Measurements from ENCODE around the gene MON1B. TPM values are rescaled to one million over a fixed set of nuclear protein-coding genes. Genes with fewer than 3 reads are reported as not detected.

Gene MON1B
- total and polyA plus RNA-seq, 2 of the 4 experiments (the other 2 are of a cell fraction): 5.2 to 19.2 TPM

- ChIA-PET POLR2A (ENCODE audit: unreplicated experiment) (no interaction called here), CTCF (no interaction called here)
- Histone ChIP-seq H2BK5ac (ENCODE audit: low read depth, low read length, poor library complexity, severe bottlenecking) (no peak overlapping the region), H3K36me3 (ENCODE audit: control insufficient read depth, insufficient read depth, low read length) (peaks cover 52% of the 10 kb centered on the region), H2AFZ (replicated peaks; ENCODE audit: low read length, poor library complexity) (no peak overlapping the region), H3K4me2 (ENCODE audit: low read depth, low read length) (no peak overlapping the region), H2BK120ac (ENCODE audit: low read depth, low read length) (no peak overlapping the region), H3K9me1 (ENCODE audit: insufficient read depth, low read length) (peaks cover 6% of the 10 kb centered on the region), H4K20me1 (ENCODE audit: insufficient read depth, low read length) (no peaks in the 10 kb centered on the region), H3K14ac (replicated peaks; ENCODE audit: low read depth, low read length) (no peak overlapping the region), H4K5ac (ENCODE audit: low read depth, low read length) (no peak overlapping the region), H3K27ac (ENCODE audit: insufficient read depth, low read length) (no peak overlapping the region), H3K4me1 (ENCODE audit: control insufficient read depth, insufficient read depth, low read length) (no peaks in the 10 kb centered on the region), H3K79me1 (ENCODE audit: low read depth in 1 of 2, low read length in 2 of 2) (peaks cover 16 to 26% of the 10 kb centered on the region in 2 experiments), H3K4me3 (ENCODE audit: insufficient read depth, low read depth, low read length) (no peak overlapping the region), H2BK20ac (ENCODE audit: low read depth, low read length) (no peak overlapping the region), H4K91ac (ENCODE audit: insufficient read depth, low read depth, low read length) (no peak overlapping the region), H3K9ac (ENCODE audit: low read depth, low read length) (no peak overlapping the region), H3K9me3 (ENCODE audit: control insufficient read depth, insufficient read depth, low read length) (no peaks in the 10 kb centered on the region), H2AK9ac (replicated peaks; ENCODE audit: low read depth, low read length, poor library complexity) (no peak overlapping the region), H3K18ac (ENCODE audit: low read depth, low read length) (no peak overlapping the region), H4K8ac (ENCODE audit: low read depth in 2 of 2, low read length in 2 of 2) (no peak overlapping the region), H3K27me3 (ENCODE audit: control insufficient read depth, insufficient read depth, low read length) (no peaks in the 10 kb centered on the region), H3K4ac (ENCODE audit: low read depth, low read length) (no peak overlapping the region), H2AK5ac (ENCODE audit: low read depth, low read length) (no peak overlapping the region), H3K23ac (ENCODE audit: low read depth, low read length) (no peak overlapping the region), H3K56ac (ENCODE audit: extremely low read depth, insufficient read depth, low read length) (no peak overlapping the region), H2BK15ac (ENCODE audit: low read depth, low read length) (no peak overlapping the region)
- dilution Hi-C loops (cut with HindIII; ENCODE audit: low sequenced_read_pairs, unreplicated experiment): no loop called here
- in situ Hi-C loops (cut with MboI; ENCODE audit: low sequenced_read_pairs): no loop called here
- BruUV-seq (replicated peaks): no TSS peak
- no peak for DNase-seq
- no peak for ATAC-seq (ENCODE audit: low read depth)
- intact Hi-C loops (cut with micrococcal nuclease): no loop called here
- TF ChIP-seq, protein P1, sequence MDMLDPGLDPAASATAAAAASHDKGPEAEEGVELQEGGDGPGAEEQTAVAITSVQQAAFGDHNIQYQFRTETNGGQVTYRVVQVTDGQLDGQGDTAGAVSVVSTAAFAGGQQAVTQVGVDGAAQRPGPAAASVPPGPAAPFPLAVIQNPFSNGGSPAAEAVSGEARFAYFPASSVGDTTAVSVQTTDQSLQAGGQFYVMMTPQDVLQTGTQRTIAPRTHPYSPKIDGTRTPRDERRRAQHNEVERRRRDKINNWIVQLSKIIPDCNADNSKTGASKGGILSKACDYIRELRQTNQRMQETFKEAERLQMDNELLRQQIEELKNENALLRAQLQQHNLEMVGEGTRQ (IDR thresholded peaks at IDR 0.05; ENCODE audit: low read depth, low read length): no peak
- TF ChIP-seq BHLHE40 (IDR thresholded peaks at IDR 0.05; ENCODE audit: low read depth, low read length) (no peak), CHD1 (IDR thresholded peaks at IDR 0.05; ENCODE audit: low read depth, low read length) (no peak), CEBPB (IDR thresholded peaks at IDR 0.05; ENCODE audit: low read depth, low read length) (no peak), MAFK (IDR thresholded peaks at IDR 0.05; ENCODE audit: low read depth, low read length) (no peak), RFX5 (IDR thresholded peaks at IDR 0.05; ENCODE audit: low read depth, low read length) (no peak), RCOR1 (IDR thresholded peaks at IDR 0.05; ENCODE audit: insufficient replicate concordance, low read length) (no peak)
- 60% methylated on average over 1 of the region's 8 CpGs; no CpG with 5 or more reads in 1 of the 2 experiments for WGBS, 2 experiments (ENCODE audit: extremely low coverage in 2 of 2, insufficient read length in 1 of 2)
These were observed 4.4 kb downstream of the MON1B start for GRCh38 chr16:77195411-77195810.
